SH-SY5Y (cell line): ENCODE results near the gene IGF1R.

Experiments
- GATA2 ChIP-seq: IDR thresholded peaks from 2 replicates; pipeline ENCODE4 v1.6.1; 2011; ENCODE audit warnings: mild to moderate bottlenecking, low read depth, low read length
- GATA3 ChIP-seq: IDR thresholded peaks from 2 replicates; pipeline ENCODE4 v1.6.1; 2011; ENCODE audit warnings: low read depth, mild to moderate bottlenecking, low read length, moderate library complexity

DNA sequence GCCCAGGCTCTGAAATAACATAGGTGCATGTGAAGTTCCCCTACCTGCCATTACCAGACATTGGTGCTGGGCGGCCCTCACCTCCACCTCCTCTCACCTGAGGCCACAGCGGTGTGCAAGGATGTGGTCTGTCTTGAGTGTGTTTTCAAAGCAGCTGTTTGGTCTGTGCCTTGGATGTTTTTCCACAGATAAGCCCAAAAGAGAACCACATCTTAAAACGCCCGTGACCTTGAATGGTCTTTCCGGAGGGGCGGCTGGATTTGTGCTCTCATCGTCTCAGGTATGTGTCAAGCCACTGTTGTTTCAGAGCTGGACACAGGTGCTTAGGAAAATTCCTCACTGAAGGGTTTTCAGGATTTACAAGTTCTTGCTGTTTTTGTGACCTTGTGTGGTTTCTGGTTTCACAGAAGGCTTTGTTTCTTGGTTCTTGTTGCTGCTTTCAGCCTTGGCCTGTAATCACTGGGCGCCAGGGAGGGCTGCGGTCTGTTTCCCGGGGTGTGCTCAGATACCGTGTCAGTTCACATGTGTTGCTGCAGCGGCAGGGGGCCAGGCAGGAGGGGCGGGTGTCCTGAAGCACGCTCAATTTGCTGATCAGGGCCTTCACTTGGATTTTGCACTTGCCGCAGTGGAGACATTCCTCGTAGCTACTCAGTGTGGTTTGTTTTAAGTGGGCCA lies 128.4 kb downstream of the IGF1R start:
- TF ChIP-seq GATA3 (no peak), GATA2 (no peak)
